NCI-H748 (cell line): Measurements from ENCODE around the gene SDHB.

ENCODE experiments used
- DNase-seq: peaks from one replicate; lab custom pipeline; 2025; ENCODE audit not compliant: unreplicated experiment; lab: John Stamatoyannopoulos, UW

SDHB gene

DNA sequence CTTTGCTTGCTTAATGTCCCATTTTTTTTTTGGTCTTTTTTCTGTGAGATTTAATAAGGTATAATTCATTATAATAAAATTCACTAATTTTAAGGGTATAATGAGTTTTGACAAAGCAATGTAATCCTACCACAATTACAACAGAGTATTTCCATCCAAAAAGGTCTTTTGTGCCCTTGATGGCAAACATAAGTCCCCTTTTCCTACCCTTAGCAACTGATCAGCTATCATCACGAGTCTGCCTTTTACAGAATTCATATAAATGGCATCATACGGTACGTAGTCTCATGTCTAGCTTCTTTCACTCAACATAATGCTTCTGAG lies 7.5 kb downstream of the SDHB start:
- DNase-seq = no peak

DNA sequence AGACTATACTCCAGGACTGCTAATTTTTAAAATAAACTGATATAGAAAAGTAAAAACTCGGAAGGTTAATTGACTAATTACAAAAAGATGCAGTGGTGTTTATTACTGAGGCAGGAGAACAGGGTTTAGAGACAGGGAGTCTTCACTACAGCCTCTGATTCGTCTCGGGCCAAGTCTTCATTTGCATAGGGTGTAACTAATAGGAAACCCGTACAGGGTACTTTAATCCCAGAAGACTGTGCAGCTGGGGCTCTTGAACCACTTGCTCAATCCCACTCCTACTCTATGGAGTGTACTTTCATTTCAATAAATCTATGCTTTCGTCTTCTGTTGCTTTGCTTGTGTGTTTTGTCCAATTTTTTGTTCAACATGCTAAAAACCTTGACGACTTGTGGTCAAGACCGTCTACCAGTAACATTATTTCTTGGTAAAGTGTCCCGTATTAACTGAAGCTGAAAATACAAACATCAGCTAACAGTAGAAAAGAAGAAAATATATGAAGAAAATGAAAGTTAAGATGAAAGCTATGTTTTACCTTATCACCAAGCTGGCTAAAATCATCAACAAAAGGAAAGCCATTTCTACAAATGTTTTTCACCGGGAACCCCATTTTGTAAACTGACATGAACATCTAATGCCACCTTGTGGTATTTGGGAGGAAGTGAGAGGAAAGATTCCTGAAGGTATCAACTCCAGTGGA lies 8.0 kb downstream of the SDHB start:
- peak; percentile 70 for DNase-seq

DNA sequence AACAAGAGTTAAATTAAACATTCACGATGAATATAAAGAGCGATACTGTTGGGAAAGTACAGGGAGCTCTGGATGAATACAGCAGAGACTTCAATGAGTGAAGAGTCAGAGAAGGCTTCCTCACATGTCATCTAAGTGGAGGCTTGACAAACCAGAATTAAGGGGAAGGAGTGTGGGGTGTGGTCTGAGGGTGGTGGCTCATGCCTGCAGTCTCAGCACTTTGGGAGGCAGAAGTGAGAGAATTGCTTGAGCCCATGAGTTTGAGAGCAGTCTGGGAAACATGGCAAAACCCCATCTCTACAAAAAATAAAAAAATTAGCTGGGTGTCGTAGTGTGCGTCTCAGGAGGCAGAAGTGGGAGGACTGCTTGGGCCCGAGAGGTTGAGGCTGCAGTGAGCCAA lies 8.7 kb downstream of the SDHB start:
- DNase-seq = no peak

DNA sequence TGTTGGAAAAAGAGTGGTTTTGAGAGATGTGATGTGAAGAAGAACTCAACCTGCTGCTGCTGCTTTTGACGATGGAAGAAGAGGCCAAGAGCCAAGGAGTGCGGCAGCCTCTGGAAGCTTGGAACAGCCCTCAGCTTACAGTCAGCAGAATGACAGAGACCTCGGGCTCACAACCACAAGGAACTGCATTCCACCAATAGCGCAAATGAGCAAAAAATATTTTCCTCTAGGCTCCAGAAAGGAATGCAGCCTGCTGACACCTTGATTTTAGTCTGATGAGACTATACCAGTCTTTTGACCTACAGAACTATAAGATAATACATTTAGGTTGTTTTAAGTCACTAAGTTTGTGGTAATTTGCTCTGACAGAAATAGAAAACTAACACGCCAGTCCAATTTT lies 10.2 kb downstream of the SDHB start:
- DNase-seq = no peak

DNA sequence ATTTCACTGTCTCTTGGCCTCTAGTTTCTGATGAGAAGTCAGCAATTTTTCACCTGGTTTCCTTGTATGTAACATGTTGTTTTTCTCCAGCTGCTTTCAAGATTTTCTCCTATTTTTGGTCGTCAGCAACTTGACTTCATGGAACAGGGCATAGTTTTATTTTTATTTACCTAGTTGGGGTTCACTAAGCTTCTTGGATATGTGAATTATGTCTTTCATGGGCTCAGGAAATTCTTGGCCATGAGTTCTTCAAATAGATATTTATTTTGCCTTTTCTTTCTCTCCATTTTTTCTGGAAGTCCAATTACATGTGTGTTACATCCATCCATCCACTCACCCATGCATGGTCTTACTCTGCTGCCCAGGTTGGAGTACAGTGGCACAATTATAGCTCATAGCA lies 13.7 kb downstream of the SDHB start:
- DNase-seq = no peak

DNA sequence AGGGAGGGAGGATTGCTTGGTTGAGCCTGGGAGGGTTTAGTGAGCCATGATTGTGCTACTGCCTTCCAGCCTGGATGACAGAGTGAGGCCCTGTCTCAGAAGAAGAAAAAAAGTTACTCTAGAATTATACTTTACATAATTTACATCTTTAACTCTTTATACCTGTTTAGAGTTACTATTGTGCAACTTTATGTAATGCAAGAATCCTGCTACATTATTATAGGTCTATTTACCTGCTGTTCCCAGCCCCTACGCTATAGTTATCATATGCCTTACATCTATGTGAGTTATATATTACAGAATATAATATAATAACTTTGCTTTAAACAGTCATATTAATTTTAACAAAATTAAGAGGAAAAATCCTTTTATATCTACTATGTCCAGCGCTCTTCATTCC lies 14.3 kb downstream of the SDHB start:
- no peak for DNase-seq

DNA sequence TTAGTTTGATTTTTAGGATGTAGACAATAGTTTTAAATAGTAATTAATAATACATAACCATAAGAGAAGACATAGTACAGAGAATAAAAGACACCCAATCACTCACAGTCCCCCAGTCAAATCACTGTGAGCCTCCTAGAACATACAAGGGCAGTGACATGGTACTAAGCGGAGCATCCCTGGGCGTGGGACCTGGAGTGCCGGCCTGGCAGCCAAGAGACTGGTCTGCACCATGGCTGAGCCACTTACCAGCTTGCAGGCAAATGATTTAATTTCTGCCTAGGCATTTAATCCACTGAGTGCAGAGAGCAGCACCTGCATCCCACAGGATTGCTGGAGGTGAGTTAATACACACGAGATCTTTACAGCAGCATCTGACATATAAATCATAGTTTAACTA lies 20.4 kb downstream of the SDHB start:
- DNase-seq = no peak

DNA sequence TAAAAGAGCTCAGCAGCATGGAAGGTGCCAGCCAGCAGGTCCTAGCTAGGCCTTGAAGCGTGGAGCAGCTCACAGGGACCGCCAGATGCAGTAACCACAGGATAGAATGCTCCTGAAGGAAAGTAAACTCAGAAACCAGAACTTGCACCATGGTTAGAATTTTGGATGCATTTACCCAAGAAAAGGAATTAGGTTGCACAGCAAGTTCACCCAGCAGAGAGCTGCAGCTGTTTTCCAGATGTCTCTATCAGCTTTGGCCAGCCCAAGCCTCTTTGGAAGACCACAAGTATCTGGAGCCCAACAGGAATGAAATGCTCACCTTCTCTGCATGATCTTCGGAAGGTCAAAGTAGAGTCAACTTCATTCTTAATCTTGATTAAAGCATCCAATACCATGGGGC lies 21.1 kb downstream of the SDHB start:
- DNase-seq = no peak

DNA sequence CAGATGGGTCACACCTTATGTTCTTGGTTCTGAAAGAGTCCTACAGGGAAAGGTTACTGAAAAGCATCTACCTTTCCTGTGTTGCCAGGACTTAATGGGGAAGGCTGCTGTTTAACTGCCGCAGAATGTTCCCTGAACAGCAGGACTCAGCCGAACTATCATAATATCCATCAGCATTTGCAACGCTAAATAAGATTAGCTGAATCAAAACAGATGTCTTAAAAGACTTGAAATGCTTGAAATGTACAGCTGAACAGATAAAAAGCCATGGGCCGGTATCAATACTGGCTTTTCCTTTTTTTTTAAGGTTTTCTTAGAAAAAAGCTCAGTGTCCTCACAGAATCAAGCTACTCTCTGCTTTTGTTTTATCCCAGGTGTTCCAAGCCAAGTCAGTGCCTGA lies 22.4 kb downstream of the SDHB start:
- DNase-seq = no peak

DNA sequence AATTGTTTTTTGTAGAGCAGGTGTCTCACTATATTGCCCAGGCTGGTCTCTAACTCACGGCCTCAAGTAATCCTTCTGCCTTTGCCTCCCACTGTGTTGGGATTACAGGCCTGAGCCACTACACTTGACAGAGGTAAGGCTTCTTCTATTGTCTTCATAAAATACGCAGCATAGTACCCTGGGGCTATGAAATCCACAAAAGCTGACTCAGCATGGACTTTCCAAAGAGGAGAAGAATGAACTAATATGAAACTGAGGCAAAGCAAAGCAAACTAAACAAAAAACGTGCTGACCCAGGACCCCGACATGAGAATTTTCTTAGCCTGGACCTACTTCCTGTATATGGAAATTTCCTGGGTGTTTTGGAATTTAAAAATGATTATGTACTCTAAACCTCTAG lies 23.6 kb downstream of the SDHB start:
- no peak for DNase-seq

DNA sequence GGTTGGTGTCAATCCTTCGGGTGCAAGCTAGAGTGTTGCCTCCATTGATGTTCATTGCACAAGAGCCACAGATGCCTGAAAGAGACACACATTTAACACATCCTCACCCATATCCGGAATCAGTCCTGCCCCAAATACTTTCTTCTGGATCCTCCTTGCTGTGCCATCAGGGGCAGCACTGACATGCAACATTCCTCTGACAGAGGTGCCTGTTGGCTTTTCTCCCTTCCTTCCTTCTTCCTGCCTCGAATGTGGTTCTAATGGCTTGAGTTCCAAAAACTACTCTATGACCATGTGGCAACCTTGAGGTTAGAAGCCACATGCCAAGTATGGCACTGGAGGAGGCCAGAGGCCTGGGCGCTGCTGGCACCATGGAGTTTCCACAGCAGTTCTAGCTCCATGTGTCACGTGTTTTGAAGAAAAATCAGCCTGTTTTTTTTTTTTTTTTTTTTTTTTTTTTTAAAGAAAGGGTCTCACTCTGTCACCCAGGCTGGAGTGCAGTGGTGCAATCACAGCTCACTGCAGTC lies 25.1 kb downstream of the SDHB start:
- DNase-seq = no peak

DNA sequence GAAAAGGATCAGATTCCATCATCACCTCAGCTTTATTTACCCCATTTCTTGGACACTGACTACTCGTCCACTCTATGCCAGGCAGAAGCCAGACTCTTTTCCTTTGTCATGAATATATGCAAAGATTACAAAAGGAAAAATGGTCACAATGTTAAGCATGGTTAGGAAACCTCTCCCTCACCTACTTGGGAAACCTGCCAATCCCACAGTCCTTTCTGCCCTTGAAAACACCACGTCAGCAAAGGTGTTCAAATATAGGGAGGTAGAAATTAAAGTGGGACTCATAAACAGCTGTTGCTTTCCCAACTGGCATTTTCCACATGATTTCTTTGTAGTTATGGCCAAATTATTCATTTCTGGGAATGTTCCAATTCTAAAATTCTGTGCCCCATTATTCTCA lies 25.9 kb downstream of the SDHB start:
- no peak for DNase-seq

DNA sequence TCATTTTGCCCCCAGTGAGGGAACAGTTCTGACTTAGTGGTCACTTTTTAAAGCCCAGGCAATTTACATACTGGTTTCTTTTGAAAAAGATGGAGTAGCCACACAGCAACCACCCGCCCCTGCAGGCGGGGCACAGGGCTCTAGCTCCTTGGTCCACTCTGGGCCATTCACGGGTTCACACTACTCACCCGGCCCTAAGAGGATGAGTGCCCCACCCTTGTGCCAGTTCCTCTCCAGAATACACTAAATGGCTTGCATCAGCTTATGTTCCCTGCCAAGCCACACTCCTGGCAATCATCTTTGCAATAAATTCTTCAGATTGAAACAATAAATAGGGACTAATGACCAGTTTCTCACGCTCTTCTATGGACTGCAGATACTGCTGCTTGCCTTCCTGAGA lies 26.4 kb downstream of the SDHB start:
- no peak for DNase-seq

DNA sequence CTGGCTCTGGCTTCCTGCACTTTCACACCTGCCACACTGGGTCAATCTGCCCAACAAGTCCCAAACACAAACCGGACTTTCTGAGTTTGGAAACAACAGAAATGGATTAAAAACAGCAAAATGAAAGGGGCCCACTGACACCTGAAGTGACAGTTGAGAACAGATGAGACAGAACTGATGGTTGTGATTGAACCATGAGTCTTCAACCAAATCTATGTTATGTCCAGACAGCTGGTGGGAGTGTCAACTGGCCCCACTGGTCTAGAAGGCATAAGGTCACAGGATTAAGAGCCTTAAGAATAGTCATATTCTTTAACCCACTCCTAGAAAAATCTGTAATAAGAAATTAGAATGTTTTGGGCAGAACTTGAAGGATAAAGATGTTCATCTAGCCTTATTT lies 29.1 kb downstream of the SDHB start:
- DNase-seq = no peak

DNA sequence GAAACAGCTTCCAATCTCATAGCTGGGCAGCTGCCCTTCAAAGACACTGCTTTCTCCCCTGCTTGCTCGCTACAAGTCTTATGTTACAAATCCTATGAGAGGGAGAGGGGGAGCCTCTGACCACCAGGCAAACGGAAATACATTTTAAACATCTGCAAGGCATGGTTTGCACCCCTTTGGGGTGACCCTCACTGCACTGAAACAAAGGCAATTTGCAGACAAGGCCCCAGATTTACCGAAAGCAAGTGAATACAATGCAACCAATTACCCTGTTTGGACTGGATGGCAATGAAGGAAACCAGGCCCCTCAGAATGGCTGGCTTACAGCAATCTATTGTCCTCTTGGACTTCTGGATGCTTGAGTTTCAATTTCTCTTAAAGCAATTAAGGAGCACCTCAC lies 30.3 kb downstream of the SDHB start:
- DNase-seq = no peak

DNA sequence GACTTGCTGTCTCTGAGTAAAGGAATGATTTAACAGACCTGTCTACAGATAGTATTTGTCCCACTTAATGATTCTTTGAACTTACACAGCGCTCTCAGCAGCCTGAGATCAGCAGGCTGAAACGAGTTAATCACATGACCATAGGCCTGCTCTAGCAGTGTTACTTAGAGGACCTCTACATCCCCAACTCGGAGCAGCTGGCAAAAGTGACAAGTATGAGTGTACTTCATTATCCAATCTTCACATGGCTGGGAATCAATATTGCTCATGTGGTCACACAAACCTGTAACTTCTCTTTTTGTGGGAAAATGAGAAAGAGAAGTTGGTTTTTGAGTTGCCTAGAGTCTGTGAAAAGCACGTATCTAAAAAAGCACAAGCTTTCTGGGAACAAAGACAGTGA lies 30.7 kb downstream of the SDHB start:
- no peak for DNase-seq

DNA sequence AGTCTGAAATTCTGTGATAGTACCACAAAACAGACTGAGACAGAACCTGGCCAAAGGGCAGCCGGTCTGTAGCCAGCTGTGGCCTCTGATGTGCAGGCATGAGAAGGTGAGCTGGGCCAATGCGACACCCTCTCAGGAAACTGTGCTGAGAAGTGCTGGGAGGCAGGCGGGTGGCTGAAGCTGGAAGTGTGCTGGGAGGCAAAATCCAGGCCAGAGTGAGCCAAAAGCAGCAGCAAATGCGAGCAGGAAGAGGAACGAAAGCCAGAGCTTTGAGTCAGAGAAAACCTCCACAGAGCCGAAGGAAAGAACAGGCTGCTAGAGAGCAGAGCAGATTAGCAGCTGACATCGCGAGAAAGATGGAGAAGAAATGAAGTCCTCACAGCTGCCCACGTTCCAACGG lies 31.9 kb downstream of the SDHB start:
- no peak for DNase-seq

DNA sequence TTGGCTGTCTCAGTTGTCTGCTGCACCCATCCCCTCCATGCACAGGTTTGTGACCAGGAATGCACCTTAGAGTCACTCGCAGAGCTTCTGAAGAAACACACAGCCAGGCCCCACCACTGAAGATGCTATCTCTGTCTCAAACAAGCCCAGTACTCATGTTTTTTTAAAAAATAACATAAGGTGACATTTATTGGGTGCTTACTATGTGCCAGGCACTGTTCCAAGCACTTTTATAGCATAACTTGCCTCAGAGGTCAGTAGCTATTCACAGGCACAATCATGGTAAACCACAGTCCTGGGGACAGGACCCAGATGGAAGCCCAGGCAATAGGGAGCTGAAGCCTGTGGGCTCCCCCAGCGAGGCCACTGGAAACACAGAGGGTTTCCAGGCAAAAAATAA lies 33.3 kb downstream of the SDHB start:
- no peak for DNase-seq

DNA sequence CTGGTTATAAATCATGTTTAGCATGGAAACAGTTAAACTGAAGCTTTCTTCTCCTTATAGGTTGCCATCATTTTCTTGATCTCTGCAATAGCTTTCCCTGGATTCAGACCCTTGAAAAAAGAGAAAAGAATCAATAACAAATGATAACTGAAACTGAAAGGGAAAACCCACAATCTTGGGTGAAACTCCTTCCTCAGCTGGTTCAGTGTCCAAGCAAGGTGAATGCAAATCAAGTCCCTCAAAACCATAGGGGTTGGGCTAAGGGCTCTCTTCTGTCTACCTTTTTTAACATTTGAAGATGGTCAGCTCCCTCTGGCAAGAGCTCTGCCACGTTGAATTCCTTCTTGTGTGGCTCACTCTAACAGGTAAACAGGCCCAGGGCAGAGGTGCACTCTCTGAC lies 35.0 kb downstream of the SDHB start:
- DNase-seq = no peak

DNA sequence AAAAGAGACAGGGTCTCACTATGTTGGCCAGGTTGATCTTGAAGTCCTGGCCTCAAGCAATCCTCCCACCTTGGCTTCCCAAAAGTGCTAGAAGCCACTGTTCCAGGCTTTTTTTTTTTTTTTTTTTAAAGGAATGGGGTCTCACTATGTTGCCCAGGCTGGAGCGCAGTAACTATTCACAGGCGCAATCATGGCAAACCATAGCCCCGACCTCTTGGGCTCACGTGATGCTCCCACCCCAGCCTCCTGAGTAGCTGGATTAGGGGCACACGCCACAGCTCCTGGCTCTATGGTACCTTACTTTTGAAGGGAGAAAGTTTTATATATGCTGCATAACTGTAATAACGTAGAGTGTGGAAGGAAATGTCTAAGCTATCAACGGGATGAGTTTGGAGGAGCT lies 36.4 kb downstream of the SDHB start:
- no peak for DNase-seq

DNA sequence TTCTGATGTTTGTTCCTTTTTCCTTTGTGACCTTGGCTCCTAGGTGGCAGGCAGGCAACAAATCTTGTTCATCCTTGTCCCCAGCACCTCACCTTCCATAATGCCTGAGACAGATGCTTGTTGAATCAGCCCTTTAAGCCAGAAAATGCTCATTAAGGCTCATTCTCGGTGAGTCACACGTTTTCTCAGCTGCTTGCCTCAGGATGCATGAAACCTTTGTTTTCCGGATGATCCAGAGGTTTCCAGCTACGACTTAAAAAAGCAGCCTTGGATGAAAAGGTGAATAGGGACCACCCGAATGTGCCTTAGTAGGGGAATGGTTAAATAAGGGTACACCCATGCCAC lies 37.5 kb downstream of the SDHB start:
- no peak for DNase-seq

DNA sequence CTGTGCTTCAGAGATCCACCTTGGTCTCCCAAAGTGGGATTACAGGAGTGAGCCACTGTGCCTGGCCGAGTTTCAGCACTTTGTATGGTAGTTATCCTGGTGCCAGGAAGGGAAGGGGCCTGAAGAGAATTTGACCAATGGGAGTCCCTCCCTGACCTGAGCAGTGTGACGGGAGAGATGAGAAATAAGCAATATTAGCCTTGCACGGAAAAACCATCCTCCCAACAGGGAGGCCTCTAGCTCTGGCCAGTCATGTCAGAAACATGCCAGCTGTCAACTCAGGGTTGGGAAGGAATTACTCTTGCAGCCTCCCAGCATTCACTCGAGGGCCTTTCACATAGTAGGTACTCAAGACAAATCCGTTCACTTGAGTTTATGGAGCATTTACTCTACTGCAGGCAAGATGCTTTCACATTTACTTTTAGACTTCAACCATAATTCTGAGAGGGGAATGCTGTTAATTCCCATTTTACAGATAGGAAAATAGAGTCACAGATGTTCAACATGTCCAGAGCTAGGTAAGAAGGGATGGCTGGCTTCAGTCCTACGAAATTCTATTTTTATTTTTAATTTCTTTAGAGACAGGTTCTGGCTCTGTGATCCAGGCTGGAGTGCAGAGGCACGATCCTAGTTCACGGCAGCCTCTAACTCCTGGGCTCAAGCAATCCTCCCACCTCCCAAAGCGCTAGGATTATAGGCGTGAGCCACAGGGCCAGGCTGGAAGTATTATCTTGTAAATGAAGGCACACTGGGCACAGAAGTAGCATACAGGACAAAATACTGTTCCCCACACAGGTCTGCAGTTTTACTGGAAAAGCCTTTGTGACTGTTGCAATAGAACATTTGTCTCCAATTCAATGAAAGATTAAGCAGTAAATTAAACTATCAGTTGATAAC lies 38.9 kb downstream of the SDHB start:
- no peak for DNase-seq
